ENCODE results near the gene GAS2.
A peak's percentile ranks its signal among the peaks of the same experiment; 100 is the strongest.

GAS2 gene

DNA sequence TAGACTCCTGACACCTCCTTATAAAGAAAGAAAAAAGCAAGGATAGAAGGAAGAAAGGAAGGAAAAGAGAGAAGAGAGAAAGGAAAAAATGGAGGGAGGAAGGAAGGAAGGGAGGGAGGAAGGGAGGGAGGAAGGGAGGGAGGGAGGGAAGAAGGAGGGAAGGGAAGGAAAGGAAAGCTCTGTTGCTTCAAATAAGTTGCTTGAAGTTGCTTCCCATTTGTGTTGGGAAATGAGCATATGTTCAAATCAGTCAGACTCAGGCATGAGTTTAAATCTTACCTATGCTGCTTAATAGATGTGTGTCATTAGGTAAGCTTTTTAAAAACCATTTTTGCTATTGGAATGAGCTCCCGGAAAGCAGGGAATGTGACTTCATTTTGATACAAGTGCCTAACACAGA is 6.6 kb upstream of the GAS2 start:
- Histone ChIP-seq H3K4me3 (ENCODE audit: low read depth, low read length) (no peak overlapping the region), H3K4me1 (ENCODE audit: control insufficient read depth, insufficient read depth, low read length) (no peaks in the 10 kb centered on the region), H3K36me3 (ENCODE audit: control insufficient read depth in 2 of 2, insufficient read depth in 1 of 2, low read length in 2 of 2) (no peaks in the 10 kb centered on the region), H3K27ac (ENCODE audit: extremely low read depth, low read depth, low read length) (no peak overlapping the region), H3K9me3 (ENCODE audit: control insufficient read depth, insufficient read depth, low read depth, low read length) (no peaks in the 10 kb centered on the region)
- POLR2A ChIA-PET = no interaction called here
- TF ChIP-seq ZFP3 (tag by site-specific recombination; IDR thresholded peaks at IDR 0.05; ENCODE audit: low read depth) = no peak
- no peak for TF ChIP-seq ZSCAN4 (tag by site-specific recombination; IDR thresholded peaks at IDR 0.05)
- TF ChIP-seq ZNF266 (tag by site-specific recombination; IDR thresholded peaks at IDR 0.05; ENCODE audit: low read depth) = no peak
- no peak for TF ChIP-seq ZNF214 (tag by site-specific recombination; IDR thresholded peaks at IDR 0.05; ENCODE audit: borderline replicate concordance)
- no peak for TF ChIP-seq ZNF184 (tag by site-specific recombination; IDR thresholded peaks at IDR 0.05)
- no peak for TF ChIP-seq ZNF654 (tag by site-specific recombination; IDR thresholded peaks at IDR 0.05; ENCODE audit: low read depth)
- no peak for TF ChIP-seq ZNF140 (tag by site-specific recombination; IDR thresholded peaks at IDR 0.05)
- no peak for TF ChIP-seq ZNF169 (tag by site-specific recombination; IDR thresholded peaks at IDR 0.05)
- TF ChIP-seq, protein P1, sequence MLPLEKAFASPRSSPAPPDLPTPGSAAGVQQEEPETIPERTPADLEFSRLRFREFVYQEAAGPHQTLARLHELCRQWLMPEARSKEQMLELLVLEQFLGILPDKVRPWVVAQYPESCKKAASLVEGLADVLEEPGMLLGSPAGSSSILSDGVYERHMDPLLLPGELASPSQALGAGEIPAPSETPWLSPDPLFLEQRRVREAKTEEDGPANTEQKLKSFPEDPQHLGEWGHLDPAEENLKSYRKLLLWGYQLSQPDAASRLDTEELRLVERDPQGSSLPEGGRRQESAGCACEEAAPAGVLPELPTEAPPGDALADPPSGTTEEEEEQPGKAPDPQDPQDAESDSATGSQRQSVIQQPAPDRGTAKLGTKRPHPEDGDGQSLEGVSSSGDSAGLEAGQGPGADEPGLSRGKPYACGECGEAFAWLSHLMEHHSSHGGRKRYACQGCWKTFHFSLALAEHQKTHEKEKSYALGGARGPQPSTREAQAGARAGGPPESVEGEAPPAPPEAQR (tag by site-specific recombination; IDR thresholded peaks at IDR 0.05) = no peak
- no peak for TF ChIP-seq ZBTB21 (tag by site-specific recombination; IDR thresholded peaks at IDR 0.05)
- TF ChIP-seq KLF1 (tag by site-specific recombination; IDR thresholded peaks at IDR 0.05) = no peak
- TF ChIP-seq ZNF354C (tag by site-specific recombination; IDR thresholded peaks at IDR 0.05; ENCODE audit: borderline replicate concordance, low read depth) = no peak
- TF ChIP-seq SCRT1 (tag by site-specific recombination; IDR thresholded peaks at IDR 0.05; ENCODE audit: borderline replicate concordance) = no peak
- no peak for TF ChIP-seq ZNF292 (tag by site-specific recombination; IDR thresholded peaks at IDR 0.05; ENCODE audit: borderline replicate concordance, low read depth)
- no peak for TF ChIP-seq ZNF19 (tag by site-specific recombination; IDR thresholded peaks at IDR 0.05; ENCODE audit: low read depth)
- TF ChIP-seq ZNF544 (tag by site-specific recombination; IDR thresholded peaks at IDR 0.05) = no peak
- no peak for TF ChIP-seq ZNF350 (tag by site-specific recombination; IDR thresholded peaks at IDR 0.05)
- CTCF ChIA-PET = no interaction called here

DNA sequence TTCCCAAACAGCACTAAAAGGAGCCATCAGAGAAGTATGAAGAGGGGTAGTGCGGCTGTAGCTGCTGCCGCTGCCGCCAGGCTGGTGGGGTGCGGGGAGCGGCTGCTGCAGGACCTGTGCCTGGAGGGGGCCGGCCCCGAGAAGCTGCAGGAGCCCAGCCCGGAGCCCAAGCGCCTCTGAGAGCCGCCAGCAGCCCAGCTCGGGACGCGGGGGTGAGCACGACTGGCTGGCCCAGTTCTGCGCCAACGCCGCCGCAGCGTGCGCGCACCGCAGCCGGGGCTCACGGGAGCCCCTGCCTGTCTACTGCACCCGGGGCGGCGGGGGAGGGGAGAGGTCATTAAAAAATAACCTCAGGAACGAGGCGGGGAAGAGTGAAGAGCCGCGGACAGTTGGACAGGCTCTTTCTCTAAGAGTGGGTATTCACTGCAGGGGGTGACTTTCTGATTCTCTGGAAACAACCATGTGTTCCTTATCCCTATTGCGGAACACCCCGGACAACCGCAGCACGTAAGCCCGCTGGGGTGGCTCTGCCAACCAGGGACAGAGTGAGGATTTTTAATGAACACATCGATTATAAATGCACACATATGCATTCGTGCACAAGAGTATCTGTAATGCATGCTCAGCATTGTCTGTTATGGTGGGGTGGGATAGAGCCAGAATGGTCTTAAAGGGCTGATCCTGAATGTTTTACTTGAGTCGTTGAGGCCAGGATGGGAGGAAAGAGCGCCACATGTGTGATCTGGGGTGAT is 453 bp downstream of the GAS2 start:
- H3K27ac ChIP-seq (ENCODE audit: extremely low read depth, low read depth, low read length) = no peak overlapping the region
- no peaks in the 10 kb centered on the region for H3K36me3 ChIP-seq (ENCODE audit: control insufficient read depth in 2 of 2, insufficient read depth in 1 of 2, low read length in 2 of 2)
- ChIA-PET POLR2A (no interaction called here), CTCF (interaction anchor here (0.6 to 1.8 kb wide), 4 partner anchors 13 to 121 kb away, joined by 3 to 5 read pairs (median 4); no protein-coding TSS in a partner anchor)
- H3K9me3 ChIP-seq (ENCODE audit: control insufficient read depth, insufficient read depth, low read depth, low read length) = no peaks in the 10 kb centered on the region
- H3K4me1 ChIP-seq (ENCODE audit: control insufficient read depth, insufficient read depth, low read length) = no peaks in the 10 kb centered on the region
- peak overlapping the region; percentile 47 for H3K4me3 ChIP-seq (ENCODE audit: low read depth, low read length)
- TF ChIP-seq ZNF423 (tag by site-specific recombination; IDR thresholded peaks at IDR 0.05) = no peak
- peak; percentile 22; the same call in 1 of the 2 replicates for TF ChIP-seq ZIC2 (tag by site-specific recombination; IDR thresholded peaks at IDR 0.05)
- TF ChIP-seq, protein P2, sequence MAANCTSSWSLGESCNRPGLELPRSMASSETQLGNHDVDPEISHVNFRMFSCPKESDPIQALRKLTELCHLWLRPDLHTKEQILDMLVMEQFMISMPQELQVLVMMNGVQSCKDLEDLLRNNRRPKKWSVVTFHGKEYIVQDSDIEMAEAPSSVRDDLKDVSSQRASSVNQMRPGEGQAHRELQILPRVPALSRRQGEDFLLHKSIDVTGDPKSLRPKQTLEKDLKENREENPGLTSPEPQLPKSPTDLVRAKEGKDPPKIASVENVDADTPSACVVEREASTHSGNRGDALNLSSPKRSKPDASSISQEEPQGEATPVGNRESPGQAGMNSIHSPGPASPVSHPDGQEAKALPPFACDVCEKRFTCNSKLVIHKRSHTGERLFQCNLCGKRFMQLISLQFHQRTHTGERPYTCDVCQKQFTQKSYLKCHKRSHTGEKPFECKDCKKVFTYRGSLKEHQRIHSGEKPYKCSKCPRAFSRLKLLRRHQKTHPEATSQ (tag by site-specific recombination; IDR thresholded peaks at IDR 0.05) = no peak
- no peak for TF ChIP-seq ZSCAN23 (tag by site-specific recombination; IDR thresholded peaks at IDR 0.05)
- no peak for TF ChIP-seq ZNF585B (tag by site-specific recombination; IDR thresholded peaks at IDR 0.05)
- TF ChIP-seq, protein P3, sequence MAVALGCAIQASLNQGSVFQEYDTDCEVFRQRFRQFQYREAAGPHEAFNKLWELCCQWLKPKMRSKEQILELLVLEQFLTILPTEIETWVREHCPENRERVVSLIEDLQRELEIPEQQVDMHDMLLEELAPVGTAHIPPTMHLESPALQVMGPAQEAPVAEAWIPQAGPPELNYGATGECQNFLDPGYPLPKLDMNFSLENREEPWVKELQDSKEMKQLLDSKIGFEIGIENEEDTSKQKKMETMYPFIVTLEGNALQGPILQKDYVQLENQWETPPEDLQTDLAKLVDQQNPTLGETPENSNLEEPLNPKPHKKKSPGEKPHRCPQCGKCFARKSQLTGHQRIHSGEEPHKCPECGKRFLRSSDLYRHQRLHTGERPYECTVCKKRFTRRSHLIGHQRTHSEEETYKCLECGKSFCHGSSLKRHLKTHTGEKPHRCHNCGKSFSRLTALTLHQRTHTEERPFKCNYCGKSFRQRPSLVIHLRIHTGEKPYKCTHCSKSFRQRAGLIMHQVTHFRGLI (tag by site-specific recombination; IDR thresholded peaks at IDR 0.05) = peak; percentile 37; the same call in 1 of the 2 replicates
- no peak for TF ChIP-seq ZNF174 (tag by site-specific recombination; IDR thresholded peaks at IDR 0.05)
- TF ChIP-seq RBAK (tag by site-specific recombination; IDR thresholded peaks at IDR 0.05) = no peak
- peak; percentile 53 for TF ChIP-seq GLIS1 (tag by site-specific recombination; IDR thresholded peaks at IDR 0.05)
- TF ChIP-seq ZNF324 (tag by site-specific recombination; IDR thresholded peaks at IDR 0.05) = no peak
- TF ChIP-seq ZNF175 (tag by site-specific recombination; IDR thresholded peaks at IDR 0.05) = no peak
- no peak for TF ChIP-seq ZNF354C (tag by site-specific recombination; IDR thresholded peaks at IDR 0.05; ENCODE audit: borderline replicate concordance, low read depth)
- TF ChIP-seq, protein P4, sequence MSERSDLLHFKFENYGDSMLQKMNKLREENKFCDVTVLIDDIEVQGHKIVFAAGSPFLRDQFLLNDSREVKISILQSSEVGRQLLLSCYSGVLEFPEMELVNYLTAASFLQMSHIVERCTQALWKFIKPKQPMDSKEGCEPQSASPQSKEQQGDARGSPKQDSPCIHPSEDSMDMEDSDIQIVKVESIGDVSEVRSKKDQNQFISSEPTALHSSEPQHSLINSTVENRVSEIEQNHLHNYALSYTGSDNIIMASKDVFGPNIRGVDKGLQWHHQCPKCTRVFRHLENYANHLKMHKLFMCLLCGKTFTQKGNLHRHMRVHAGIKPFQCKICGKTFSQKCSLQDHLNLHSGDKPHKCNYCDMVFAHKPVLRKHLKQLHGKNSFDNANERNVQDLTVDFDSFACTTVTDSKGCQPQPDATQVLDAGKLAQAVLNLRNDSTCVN (tag by site-specific recombination; optimal IDR thresholded peaks at IDR 0.05) = peak; percentile 55
